Measurements from ENCODE around the gene HIVEP3. TPM values are rescaled to one million over a fixed set of nuclear protein-coding genes. Genes with fewer than 3 reads are reported as not detected.

The HIVEP3 gene
- total RNA-seq, 2 experiments from 2014 or later, result 25.3 to 26.2 TPM

GRCh38 chr1:41576620-41577019 is 342.1 kb downstream of the HIVEP3 start:
- H3K9me3 Mint-ChIP-seq, result no peaks in the 10 kb centered on the region
- ChIA-PET CTCF (interaction anchor here (1.2 to 3.5 kb wide), 2 partner anchors 235 to 581 kb away, joined by 3 to 42 read pairs; no protein-coding TSS in a partner anchor), POLR2A (no interaction called here)
- DNase-seq, result no peak
- H3K4me1 Mint-ChIP-seq (ENCODE audit: low read depth), result peaks cover 32% of the 10 kb centered on the region
- H3K4me3 Mint-ChIP-seq, result no peak overlapping the region
- no peak overlapping the region for H3K27ac Mint-ChIP-seq
- intact Hi-C loops (cut with micrococcal nuclease), result no loop called here
- no peaks in the 10 kb centered on the region for H3K27me3 Mint-ChIP-seq
- peaks cover 46% of the 10 kb centered on the region for H3K36me3 Mint-ChIP-seq

- no peaks in the 10 kb centered on the region for H3K9me3 Mint-ChIP-seq
- H3K4me3 Mint-ChIP-seq, result no peak overlapping the region
- H3K27ac Mint-ChIP-seq, result no peak overlapping the region
- H3K27me3 Mint-ChIP-seq, result no peaks in the 10 kb centered on the region
- ChIA-PET CTCF (interaction anchor here (1.2 to 3.5 kb wide), 3 partner anchors 235 to 581 kb away, joined by 3 to 42 read pairs (median 20); no protein-coding TSS in a partner anchor), POLR2A (no interaction called here)
- intact Hi-C loops (cut with micrococcal nuclease), result no loop called here
- H3K36me3 Mint-ChIP-seq, result peaks cover 47% of the 10 kb centered on the region
- H3K4me1 Mint-ChIP-seq (ENCODE audit: low read depth), result peaks cover 32% of the 10 kb centered on the region
- no peak for DNase-seq
Measured at GRCh38 chr1:41576206-41576605, 342.5 kb downstream of the HIVEP3 start.

- Mint-ChIP-seq H3K27ac (no peak overlapping the region), H3K9me3 (no peaks in the 10 kb centered on the region), H3K36me3 (peaks cover 49% of the 10 kb centered on the region), H3K27me3 (no peaks in the 10 kb centered on the region), H3K4me3 (no peak overlapping the region), H3K4me1 (ENCODE audit: low read depth) (peaks cover 25% of the 10 kb centered on the region)
- intact Hi-C loops (cut with micrococcal nuclease), result loop anchor here (1.0 to 5.0 kb wide), 6 partner anchors 62 to 287 kb away; no protein-coding TSS in a partner anchor
- CTCF ChIA-PET, result interaction anchor here (0.6 to 3.5 kb wide), 26 partner anchors 9 to 601 kb away, joined by 3 to 42 read pairs (median 4); no protein-coding TSS in a partner anchor
- DNase-seq, result no peak
- POLR2A ChIA-PET, result interaction anchor here (1.0 kb wide), 1 partner anchor 166 kb away, joined by 3 read pairs; no protein-coding TSS in a partner anchor
Measured at GRCh38 chr1:41574842-41575241, 343.9 kb downstream of the HIVEP3 start.

GRCh38 chr1:41573785-41574713 is 344.7 kb downstream of the HIVEP3 start:
- Mint-ChIP-seq H3K36me3 (peaks cover 43% of the 10 kb centered on the region), H3K9me3 (no peaks in the 10 kb centered on the region), H3K27ac (no peak overlapping the region), H3K4me1 (ENCODE audit: low read depth) (peaks cover 22% of the 10 kb centered on the region), H3K27me3 (no peaks in the 10 kb centered on the region), H3K4me3 (no peak overlapping the region)
- CTCF ChIA-PET, result interaction anchor here (0.6 to 3.5 kb wide), 35 partner anchors 10 to 604 kb away, joined by 3 to 42 read pairs (median 3); no protein-coding TSS in a partner anchor
- POLR2A ChIA-PET, result interaction anchor here (1.0 kb wide), 1 partner anchor 167 kb away, joined by 3 read pairs; no protein-coding TSS in a partner anchor
- intact Hi-C loops (cut with micrococcal nuclease), result loop anchor here (1.0 to 5.0 kb wide), 6 partner anchors 63 to 288 kb away; no protein-coding TSS in a partner anchor
- DNase-seq, result peak; percentile 88

GRCh38 chr1:41573194-41573593 is 345.5 kb downstream of the HIVEP3 start:
- no peak for DNase-seq
- intact Hi-C loops (cut with micrococcal nuclease), result loop anchor here (5.0 kb wide), 4 partner anchors 64 to 289 kb away; no protein-coding TSS in a partner anchor
- no peaks in the 10 kb centered on the region for H3K27me3 Mint-ChIP-seq
- POLR2A ChIA-PET, result no interaction called here
- CTCF ChIA-PET, result interaction anchor here (0.6 to 3.5 kb wide), 20 partner anchors 15 to 604 kb away, joined by 3 to 42 read pairs (median 4); no protein-coding TSS in a partner anchor
- no peak overlapping the region for H3K27ac Mint-ChIP-seq
- H3K9me3 Mint-ChIP-seq, result no peaks in the 10 kb centered on the region
- H3K4me3 Mint-ChIP-seq, result no peak overlapping the region
- peaks cover 47% of the 10 kb centered on the region for H3K36me3 Mint-ChIP-seq
- H3K4me1 Mint-ChIP-seq (ENCODE audit: low read depth), result peaks cover 20% of the 10 kb centered on the region

- Mint-ChIP-seq H3K27ac (peak overlapping the region; percentile 28), H3K9me3 (no peaks in the 10 kb centered on the region), H3K4me3 (no peak overlapping the region), H3K27me3 (no peaks in the 10 kb centered on the region), H3K4me1 (ENCODE audit: low read depth) (peaks cover 17% of the 10 kb centered on the region), H3K36me3 (peaks cover 50% of the 10 kb centered on the region)
- DNase-seq, result no peak
- intact Hi-C loops (cut with micrococcal nuclease), result loop anchor here (5.0 kb wide), 4 partner anchors 65 to 290 kb away; no protein-coding TSS in a partner anchor
- CTCF ChIA-PET, result interaction anchor here (1.1 to 2.6 kb wide), 2 partner anchors 85 to 601 kb away, joined by 5 to 10 read pairs; no protein-coding TSS in a partner anchor
- POLR2A ChIA-PET, result no interaction called here
Measured at GRCh38 chr1:41572224-41572623, 346.5 kb downstream of the HIVEP3 start.

GRCh38 chr1:41571041-41571440 is 347.7 kb downstream of the HIVEP3 start:
- Mint-ChIP-seq H3K4me3 (no peak overlapping the region), H3K36me3 (peaks cover 55% of the 10 kb centered on the region), H3K9me3 (no peaks in the 10 kb centered on the region), H3K4me1 (ENCODE audit: low read depth) (peaks cover 10% of the 10 kb centered on the region), H3K27ac (no peak overlapping the region), H3K27me3 (no peaks in the 10 kb centered on the region)
- ChIA-PET CTCF (no interaction called here), POLR2A (no interaction called here)
- no peak for DNase-seq
- intact Hi-C loops (cut with micrococcal nuclease), result loop anchor here (5.0 kb wide), 4 partner anchors 66 to 291 kb away; no protein-coding TSS in a partner anchor

GRCh38 chr1:41568204-41568603 is 350.5 kb downstream of the HIVEP3 start:
- no peaks in the 10 kb centered on the region for H3K27me3 Mint-ChIP-seq
- H3K4me1 Mint-ChIP-seq (ENCODE audit: low read depth), result peaks cover 9% of the 10 kb centered on the region
- intact Hi-C loops (cut with micrococcal nuclease), result no loop called here
- H3K9me3 Mint-ChIP-seq, result no peaks in the 10 kb centered on the region
- CTCF ChIA-PET, result no interaction called here
- DNase-seq, result no peak
- POLR2A ChIA-PET, result no interaction called here
- H3K27ac Mint-ChIP-seq, result no peak overlapping the region
- H3K4me3 Mint-ChIP-seq, result no peak overlapping the region
- H3K36me3 Mint-ChIP-seq, result peaks cover 61% of the 10 kb centered on the region

- POLR2A ChIA-PET, result no interaction called here
- no peaks in the 10 kb centered on the region for H3K9me3 Mint-ChIP-seq
- H3K36me3 Mint-ChIP-seq, result peaks cover 55% of the 10 kb centered on the region
- no peak for DNase-seq
- CTCF ChIA-PET, result no interaction called here
- no peak overlapping the region for H3K27ac Mint-ChIP-seq
- H3K27me3 Mint-ChIP-seq, result no peaks in the 10 kb centered on the region
- intact Hi-C loops (cut with micrococcal nuclease), result no loop called here
- H3K4me1 Mint-ChIP-seq (ENCODE audit: low read depth), result peaks cover 9% of the 10 kb centered on the region
- no peak overlapping the region for H3K4me3 Mint-ChIP-seq
Measured at GRCh38 chr1:41566969-41567368, 351.8 kb downstream of the HIVEP3 start.

- intact Hi-C loops (cut with micrococcal nuclease), result no loop called here
- CTCF ChIA-PET, result no interaction called here
- no peaks in the 10 kb centered on the region for H3K9me3 Mint-ChIP-seq
- no peak overlapping the region for H3K27ac Mint-ChIP-seq
- DNase-seq, result no peak
- peaks cover 9% of the 10 kb centered on the region for H3K4me1 Mint-ChIP-seq (ENCODE audit: low read depth)
- H3K36me3 Mint-ChIP-seq, result peaks cover 52% of the 10 kb centered on the region
- POLR2A ChIA-PET, result no interaction called here
- no peak overlapping the region for H3K4me3 Mint-ChIP-seq
- H3K27me3 Mint-ChIP-seq, result no peaks in the 10 kb centered on the region
Measured at GRCh38 chr1:41566274-41566885, 352.3 kb downstream of the HIVEP3 start.

GRCh38 chr1:41564741-41565475 is 353.8 kb downstream of the HIVEP3 start:
- H3K9me3 Mint-ChIP-seq, result no peaks in the 10 kb centered on the region
- ChIA-PET POLR2A (no interaction called here), CTCF (interaction anchor here (0.6 kb wide), 1 partner anchor 23 kb away, joined by 3 read pairs; no protein-coding TSS in a partner anchor)
- DNase-seq, result no peak
- H3K4me1 Mint-ChIP-seq (ENCODE audit: low read depth), result peaks cover 9% of the 10 kb centered on the region
- peaks cover 57% of the 10 kb centered on the region for H3K36me3 Mint-ChIP-seq
- intact Hi-C loops (cut with micrococcal nuclease), result no loop called here
- no peak overlapping the region for H3K27ac Mint-ChIP-seq
- no peaks in the 10 kb centered on the region for H3K27me3 Mint-ChIP-seq
- H3K4me3 Mint-ChIP-seq, result no peak overlapping the region

All from activated CD4-positive, alpha-beta memory T cell treated with anti-CD3 and anti-CD28 coated beads for 36 hours (primary cell).